GM21447 (cell line): ENCODE data around the gene CPLX1.
"Not testable (repeated sequence)": the region's sequence is repeated elsewhere in the genome, so short reads cannot be mapped to it uniquely, and the experiment has no call there.

ENCODE experiments used
- ATAC-seq: cut with Tn5 transposase; IDR thresholded peaks from one replicate; pipeline ENCODE4 v1.9.1; 2021; ENCODE audit not compliant: unreplicated experiment

The CPLX1 gene

DNA sequence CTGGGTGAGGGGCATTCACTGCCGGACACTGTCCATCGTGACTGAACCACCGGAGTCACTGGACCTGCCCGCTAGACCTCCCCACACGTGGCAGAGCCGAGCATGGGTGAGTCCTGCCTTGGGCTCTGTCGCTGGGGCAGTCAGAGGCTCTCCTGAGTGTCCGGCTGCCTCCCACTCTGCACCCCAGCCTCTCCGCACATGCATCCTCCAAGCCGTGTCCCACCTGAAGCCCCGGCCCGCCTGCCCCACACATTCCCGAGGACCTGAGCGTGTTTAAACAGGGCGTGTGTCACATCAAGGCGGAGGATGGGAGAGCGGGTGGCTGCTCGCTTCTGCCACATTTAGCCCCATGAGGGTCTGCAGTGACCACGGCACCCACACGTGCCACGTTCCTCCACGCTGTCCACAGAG, 4.7 kb downstream of the CPLX1 start:
- ATAC-seq = no peak

- ATAC-seq = no peak
Observed at GRCh38 chr4:820230-821172, 5.4 kb downstream of the CPLX1 start.

DNA sequence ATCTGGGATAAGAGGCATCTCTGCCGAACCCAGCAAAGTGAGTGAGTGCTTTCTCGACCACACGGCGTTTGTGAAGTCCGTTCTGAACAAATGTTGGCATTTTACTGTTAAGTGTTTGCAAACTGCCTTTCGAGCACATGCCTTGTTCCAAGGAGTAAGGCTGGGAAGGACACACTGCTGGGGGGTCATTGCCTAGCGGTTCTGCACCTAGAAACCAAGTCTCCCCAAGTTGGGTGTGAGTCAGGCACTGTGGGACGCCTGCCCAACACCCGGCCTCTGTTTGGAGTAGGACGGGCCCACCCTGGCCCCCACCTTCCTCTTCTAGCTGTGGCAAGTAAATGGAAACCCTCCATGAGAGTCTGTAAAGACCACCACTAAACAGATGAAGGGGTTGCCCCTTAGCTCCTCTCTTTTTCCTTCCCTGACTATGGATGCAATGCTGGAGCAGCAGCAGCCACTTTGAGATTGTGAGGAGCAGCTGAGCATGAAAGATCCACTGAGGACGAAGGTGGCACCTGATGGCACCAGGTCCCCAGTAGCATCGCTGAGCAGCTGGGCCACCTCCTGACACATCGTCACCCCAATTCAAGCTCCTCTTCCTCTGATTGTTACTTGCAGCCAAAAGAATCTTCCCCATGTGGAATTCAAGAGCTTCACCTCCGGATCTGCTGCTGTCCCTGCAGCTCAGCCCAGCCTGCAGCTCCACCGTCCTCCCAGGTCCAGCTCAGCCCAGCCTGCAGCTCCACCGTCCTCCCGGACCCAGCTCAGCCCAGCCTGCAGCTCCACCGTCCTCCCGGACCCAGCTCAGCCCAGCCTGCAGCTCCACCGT, 6.3 kb downstream of the CPLX1 start:
- ATAC-seq = no peak

- no peak for ATAC-seq
Observed at GRCh38 chr4:818106-818921, 7.6 kb downstream of the CPLX1 start.

DNA sequence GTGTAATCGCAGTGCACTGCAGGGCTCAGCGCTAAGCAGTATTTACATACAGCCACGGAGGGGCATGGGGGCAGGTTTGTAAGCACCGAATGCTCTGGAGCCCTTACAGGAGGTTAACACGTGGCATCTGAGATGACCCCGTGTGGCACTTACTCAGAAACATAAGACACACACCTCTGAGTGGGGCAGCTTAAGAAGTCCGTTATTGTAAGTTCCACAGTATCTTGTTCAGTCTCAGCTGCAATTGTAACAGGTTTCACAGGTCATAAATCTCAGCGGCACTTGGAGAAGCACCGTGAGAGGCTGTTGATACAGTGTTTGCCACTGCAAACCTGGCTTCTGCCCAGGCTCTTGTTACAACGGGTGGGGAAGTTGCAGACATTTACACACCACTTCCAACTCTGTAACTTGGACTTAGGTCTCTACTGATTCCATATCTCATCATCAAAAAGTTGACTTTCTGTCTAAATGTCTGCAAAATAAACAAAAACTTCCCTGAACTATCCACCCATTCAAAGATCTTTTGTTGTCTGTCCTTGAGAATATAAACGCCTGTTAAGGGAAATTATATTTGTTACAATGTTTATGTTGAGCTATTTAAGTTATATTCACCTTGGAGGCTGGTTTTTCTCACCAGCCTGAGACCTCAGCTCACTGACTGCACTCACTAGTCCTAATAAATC, 10.3 kb downstream of the CPLX1 start:
- ATAC-seq = no peak

DNA sequence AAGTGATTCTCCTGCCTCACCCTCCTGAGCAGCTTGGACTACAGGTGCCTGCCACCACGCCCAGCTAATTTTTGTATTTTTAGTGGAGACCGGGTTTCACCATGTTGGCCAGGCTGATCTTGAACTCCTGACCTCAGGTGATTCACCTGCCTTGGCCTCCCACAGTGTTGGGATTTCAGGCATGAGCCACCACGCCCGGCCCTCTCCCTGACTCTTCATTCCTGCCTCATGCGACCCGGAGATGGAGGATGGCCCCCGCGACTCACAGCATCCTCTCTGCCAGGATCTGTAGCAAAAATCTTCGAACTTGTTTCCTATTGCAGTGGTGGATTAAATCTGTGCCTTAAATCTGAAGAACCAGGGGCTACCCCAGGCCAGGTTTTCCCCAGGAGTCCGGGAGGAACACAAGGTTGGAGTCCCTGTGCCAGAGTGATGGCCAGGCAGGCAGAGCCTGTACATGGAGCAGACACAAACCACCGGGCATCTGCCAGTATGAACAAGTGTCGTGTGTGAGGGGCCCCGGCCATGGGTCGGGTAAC, 11.5 kb downstream of the CPLX1 start:
- ATAC-seq = no peak

DNA sequence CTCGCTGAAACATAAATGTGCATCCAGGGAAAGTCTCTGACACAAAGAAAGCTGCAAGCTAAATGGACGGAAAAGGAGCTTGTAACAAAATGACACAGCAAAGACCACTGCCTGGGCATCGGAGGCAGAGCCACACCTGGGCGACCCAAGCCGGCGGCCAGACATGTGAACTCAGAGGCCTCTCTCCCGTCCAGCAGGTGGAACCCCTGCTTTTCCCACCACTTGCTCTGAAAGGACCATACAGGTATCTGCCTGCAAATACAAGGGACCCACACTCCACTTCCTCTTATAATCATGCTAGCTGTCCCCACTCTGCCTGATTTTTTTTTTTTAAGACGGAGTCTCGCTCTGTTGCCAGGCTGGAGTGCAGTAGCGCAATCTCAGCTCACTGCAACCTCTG, 12.0 kb downstream of the CPLX1 start:
- no peak for ATAC-seq

- ATAC-seq = no peak
Observed at GRCh38 chr4:808860-809570, 16.9 kb downstream of the CPLX1 start.

GRCh38 chr4:807792-808191, 18.1 kb downstream of the CPLX1 start:
- no peak for ATAC-seq

DNA sequence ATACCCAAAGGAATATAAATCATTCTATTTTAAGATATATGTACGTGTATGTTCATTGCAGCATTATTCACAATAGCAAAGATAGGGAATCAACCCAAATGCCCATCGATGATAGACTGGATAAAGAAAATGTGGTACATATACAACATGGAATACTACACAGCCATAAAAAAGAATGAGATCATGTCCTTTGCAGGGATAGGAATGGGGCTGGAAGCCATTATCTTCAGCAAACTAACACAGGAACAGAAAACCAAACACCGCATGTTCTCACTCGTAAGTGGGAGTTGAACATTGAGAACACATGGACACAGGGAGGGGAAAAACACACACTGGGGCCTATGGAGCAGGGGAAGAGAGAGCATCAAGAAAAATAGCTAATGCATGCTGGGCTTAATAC, 18.9 kb downstream of the CPLX1 start:
- not testable (repeated sequence) for ATAC-seq

DNA sequence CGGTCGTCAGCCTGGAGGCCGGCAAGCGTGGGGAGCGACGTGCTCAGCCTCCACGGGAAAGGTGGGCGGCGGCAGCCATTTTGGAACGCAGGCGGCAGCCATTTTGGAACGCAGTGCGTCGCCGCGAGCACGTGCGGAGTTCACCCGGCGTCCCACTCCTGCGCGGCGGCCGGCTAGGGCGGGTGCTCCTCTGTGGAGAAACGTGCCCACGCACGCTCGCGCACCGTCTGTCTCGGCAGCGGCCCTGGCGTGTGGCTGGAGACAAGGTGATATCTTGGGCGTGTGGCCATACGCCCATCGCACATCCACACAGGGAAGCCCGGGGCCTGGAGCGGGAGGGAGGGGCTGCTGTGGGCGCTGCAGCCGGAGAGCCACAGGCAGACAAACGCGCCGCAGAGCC, 21.1 kb downstream of the CPLX1 start:
- no peak for ATAC-seq

GRCh38 chr4:803884-804283, 22.0 kb downstream of the CPLX1 start:
- ATAC-seq = no peak

- no peak for ATAC-seq
Observed at GRCh38 chr4:801436-802124, 24.3 kb downstream of the CPLX1 start.

GRCh38 chr4:797066-797465, 28.9 kb downstream of the CPLX1 start:
- ATAC-seq = no peak

DNA sequence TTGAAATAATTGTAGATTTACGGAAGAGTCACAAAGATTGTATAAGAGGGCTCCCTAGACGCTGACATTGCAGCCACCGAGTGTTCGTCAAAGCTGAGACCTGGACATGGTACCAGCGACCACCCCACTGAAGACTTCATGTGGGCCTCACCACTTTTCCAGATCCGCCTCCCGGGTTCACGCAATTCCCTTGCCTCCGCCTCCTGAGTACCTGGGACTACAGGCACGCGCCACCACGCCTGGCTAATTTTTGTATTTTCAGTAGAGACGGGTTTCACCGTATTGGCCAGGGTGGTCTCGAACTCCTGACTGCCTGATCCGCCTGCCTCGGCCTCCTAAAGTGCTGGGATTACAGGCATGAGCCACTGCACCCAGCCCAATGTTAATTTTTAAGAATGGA, 29.7 kb downstream of the CPLX1 start:
- ATAC-seq = no peak

DNA sequence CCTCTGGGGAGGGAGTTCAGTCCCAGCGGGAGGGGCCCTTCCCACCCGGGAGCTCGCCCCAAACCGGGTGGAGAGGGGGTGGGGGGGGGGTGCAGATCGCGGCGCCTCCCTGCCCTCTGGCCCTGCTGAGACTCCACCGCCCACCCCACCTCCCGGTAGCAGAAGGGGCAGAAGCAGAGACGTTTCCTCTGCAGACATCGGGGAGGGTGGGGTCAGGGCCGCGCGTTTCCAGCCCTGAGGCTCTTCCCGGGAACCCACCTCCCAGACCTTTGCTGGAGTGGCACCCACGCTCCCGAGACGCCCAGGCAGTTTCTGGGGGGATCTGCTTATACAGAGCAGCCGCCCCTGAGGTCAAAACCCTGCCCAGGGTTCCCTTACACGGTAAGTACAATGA, 30.2 kb downstream of the CPLX1 start:
- ATAC-seq = no peak

DNA sequence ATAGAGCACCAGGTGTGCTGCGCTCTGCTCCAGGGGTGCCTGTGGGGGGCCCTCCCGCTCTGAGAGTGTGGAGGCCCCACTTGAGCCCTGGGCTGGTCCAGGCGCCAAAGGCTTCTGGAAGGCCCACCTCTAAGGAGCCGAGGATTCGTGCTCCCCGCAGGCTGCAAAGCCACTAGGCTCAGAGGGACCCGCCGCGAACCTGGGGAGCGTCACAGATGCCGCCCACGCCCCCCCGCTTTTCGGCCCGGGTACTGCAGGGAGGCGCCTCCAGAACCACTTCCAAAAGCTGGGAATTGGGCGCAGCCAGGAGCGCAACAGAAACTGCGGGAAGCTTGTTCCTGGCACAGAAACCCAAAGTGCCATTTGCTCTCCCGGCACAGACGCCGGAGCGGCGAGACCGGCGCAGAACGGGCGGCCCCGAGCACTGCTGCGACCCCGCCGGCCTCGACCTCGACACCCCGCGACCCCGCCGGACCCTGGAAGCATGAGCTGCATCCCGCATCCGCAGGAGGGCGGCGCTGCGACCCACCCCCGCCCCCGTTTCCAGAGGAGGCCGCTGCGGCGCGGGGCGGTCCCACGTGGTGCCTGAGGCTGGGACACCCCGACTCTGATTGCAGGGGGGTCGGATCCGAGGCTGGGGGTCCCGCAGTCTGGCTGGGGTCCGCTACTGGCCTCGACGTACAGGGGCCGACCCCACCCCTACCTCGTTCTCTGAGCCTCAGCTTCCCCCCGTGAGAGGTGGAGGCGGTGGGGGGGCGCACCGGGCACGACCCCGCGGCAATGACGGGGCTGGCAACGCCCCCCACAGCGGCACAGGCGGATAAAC, 30.8 kb downstream of the CPLX1 start:
- ATAC-seq = no peak

DNA sequence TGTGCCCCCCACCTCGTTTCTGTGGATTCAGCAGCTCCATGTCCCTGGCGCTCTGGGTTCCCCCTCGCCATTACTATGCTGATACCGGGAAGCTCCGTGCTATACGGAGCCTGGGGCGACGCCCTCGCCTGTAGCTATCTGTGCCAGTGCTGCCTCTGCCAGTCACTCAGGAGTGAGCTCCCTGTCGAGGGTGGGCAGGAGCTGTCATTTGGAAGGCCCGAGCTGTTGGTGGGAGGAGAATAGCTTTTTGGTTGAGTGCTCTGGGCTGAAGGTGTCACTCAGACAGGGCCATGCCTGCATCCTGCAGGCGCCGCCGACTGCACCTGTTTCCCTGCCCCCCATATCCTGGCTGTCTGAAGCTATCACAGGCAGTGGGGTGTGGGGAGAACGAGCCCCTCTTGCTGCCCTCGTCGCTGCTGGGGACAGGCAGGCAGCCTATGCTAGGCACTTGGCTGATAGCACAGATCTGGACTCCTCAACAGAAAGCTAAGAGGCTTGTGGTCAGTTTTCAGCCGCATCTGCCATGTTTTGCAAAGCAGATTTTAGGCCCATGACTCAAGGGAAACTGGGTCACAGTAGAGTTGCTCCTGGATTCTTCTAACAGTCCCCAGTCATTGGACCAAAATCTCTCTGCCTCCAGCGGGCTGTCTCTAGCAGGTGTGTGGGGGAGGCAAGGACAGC, 31.8 kb downstream of the CPLX1 start:
- no peak for ATAC-seq
